HFFc6 (cell line): ENCODE results near the gene LGR6. TPM values are rescaled to one million over a fixed set of nuclear protein-coding genes. Genes with fewer than 3 reads are reported as not detected.

Experiments used
- DNase-seq: peaks from one replicate; pipeline ENCODE4 v3.0.0-alpha.2; 2018
- H3K27ac Mint-ChIP-seq: 2 replicates; pipeline ENCODE4 v1.8.0; 2020; ENCODE audit warnings: mild to moderate bottlenecking, mixed read lengths
- H3K27me3 Mint-ChIP-seq: 2 replicates; pipeline ENCODE4 v1.8.0; 2021; ENCODE audit warnings: mild to moderate bottlenecking, moderate library complexity, mixed read lengths; ENCODE audit not compliant: insufficient read depth
- H3K36me3 Mint-ChIP-seq: 2 replicates; pipeline ENCODE4 v1.8.0; 2021; ENCODE audit warnings: low read depth, mixed read lengths
- H3K4me1 Mint-ChIP-seq: 2 replicates; pipeline ENCODE4 v1.8.0; 2020; ENCODE audit warnings: low read depth, mixed read lengths
- H3K4me3 Mint-ChIP-seq: 2 replicates; pipeline ENCODE4 v1.8.0; 2020; ENCODE audit warnings: mild to moderate bottlenecking, moderate library complexity, mixed read lengths
- H3K9me3 Mint-ChIP-seq: 2 replicates; pipeline ENCODE4 v1.8.0; 2020; ENCODE audit warnings: mild to moderate bottlenecking, mixed read lengths
- total RNA-seq, 6 experiments: library from RNA; stranded (reverse); fragmentation: NEBNext Ultra II Directional; extraction: Animal tissue kit (Norgen Biotek cat#: 25700); gene quantifications; 2 replicates in 1 of 6; 3 replicates in 5 of 6; pipeline ENCODE4 v1.2.3, GENCODE V29; 2021
- TF ChIP-seq, protein P1 (sequence below): fragments of 200-600 bp; sonication (generic); IDR thresholded peaks from 2 replicates; pipeline ENCODE4 v1.5.0; 2021; ENCODE audit warnings: antibody characterized with exemption, mild to moderate bottlenecking

Gene LGR6
- total RNA-seq, 6 experiments from 2014 or later: not detected

GRCh38 chr1:202250982-202251381, 57.4 kb downstream of the LGR6 start:
- TF ChIP-seq, protein P1, sequence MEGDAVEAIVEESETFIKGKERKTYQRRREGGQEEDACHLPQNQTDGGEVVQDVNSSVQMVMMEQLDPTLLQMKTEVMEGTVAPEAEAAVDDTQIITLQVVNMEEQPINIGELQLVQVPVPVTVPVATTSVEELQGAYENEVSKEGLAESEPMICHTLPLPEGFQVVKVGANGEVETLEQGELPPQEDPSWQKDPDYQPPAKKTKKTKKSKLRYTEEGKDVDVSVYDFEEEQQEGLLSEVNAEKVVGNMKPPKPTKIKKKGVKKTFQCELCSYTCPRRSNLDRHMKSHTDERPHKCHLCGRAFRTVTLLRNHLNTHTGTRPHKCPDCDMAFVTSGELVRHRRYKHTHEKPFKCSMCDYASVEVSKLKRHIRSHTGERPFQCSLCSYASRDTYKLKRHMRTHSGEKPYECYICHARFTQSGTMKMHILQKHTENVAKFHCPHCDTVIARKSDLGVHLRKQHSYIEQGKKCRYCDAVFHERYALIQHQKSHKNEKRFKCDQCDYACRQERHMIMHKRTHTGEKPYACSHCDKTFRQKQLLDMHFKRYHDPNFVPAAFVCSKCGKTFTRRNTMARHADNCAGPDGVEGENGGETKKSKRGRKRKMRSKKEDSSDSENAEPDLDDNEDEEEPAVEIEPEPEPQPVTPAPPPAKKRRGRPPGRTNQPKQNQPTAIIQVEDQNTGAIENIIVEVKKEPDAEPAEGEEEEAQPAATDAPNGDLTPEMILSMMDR: no peak
- Mint-ChIP-seq H3K4me1 (peaks cover 17% of the 10 kb centered on the region), H3K27me3 (peaks cover 50% of the 10 kb centered on the region), H3K4me3 (no peak overlapping the region), H3K9me3 (no peaks in the 10 kb centered on the region), H3K27ac (no peak overlapping the region), H3K36me3 (no peaks in the 10 kb centered on the region)
- no peak for DNase-seq

- peaks cover 47% of the 10 kb centered on the region for H3K27me3 Mint-ChIP-seq
- no peaks in the 10 kb centered on the region for H3K36me3 Mint-ChIP-seq
- H3K4me1 Mint-ChIP-seq: peaks cover 17% of the 10 kb centered on the region
- no peaks in the 10 kb centered on the region for H3K9me3 Mint-ChIP-seq
- TF ChIP-seq, protein P1: no peak
- no peak overlapping the region for H3K27ac Mint-ChIP-seq
- no peak for DNase-seq
- no peak overlapping the region for H3K4me3 Mint-ChIP-seq
These were observed 58.0 kb downstream of the LGR6 start for GRCh38 chr1:202251424-202252256.

DNA sequence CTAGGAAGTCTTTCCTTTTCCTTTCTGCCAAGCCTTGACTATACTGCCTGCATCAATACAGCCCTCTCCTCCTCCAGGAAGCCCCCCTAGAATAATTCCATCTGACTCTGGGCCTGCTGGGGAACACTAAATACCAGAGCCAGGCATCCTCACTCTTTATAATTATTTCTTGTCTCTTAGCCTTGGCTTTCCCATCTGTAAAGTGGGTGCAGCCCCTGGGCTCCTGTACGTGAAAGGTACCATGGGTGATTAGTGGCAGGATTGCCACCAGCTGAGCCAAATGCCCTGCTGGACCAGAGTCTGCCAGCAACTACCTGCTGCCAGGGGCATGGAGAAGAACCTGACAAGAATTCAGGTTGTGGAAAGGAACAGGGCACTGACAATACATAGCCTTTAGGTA, 58.7 kb downstream of the LGR6 start:
- no peak for DNase-seq
- H3K27ac Mint-ChIP-seq: no peak overlapping the region
- TF ChIP-seq, protein P1: no peak
- H3K4me3 Mint-ChIP-seq: no peak overlapping the region
- no peaks in the 10 kb centered on the region for H3K36me3 Mint-ChIP-seq
- peaks cover 46% of the 10 kb centered on the region for H3K27me3 Mint-ChIP-seq
- H3K9me3 Mint-ChIP-seq: no peaks in the 10 kb centered on the region
- H3K4me1 Mint-ChIP-seq: peaks cover 17% of the 10 kb centered on the region

GRCh38 chr1:202254454-202255252, 61.1 kb downstream of the LGR6 start:
- Mint-ChIP-seq H3K4me3 (no peak overlapping the region), H3K27ac (no peak overlapping the region), H3K36me3 (no peaks in the 10 kb centered on the region), H3K4me1 (peaks cover 17% of the 10 kb centered on the region), H3K27me3 (peaks cover 29% of the 10 kb centered on the region), H3K9me3 (no peaks in the 10 kb centered on the region)
- TF ChIP-seq, protein P1: no peak
- no peak for DNase-seq

- peaks cover 34% of the 10 kb centered on the region for H3K27me3 Mint-ChIP-seq
- H3K4me3 Mint-ChIP-seq: no peak overlapping the region
- no peaks in the 10 kb centered on the region for H3K9me3 Mint-ChIP-seq
These were observed 61.7 kb downstream of the LGR6 start for GRCh38 chr1:202255343-202255742.

More at GRCh38 chr1:202255343-202255742, 61.7 kb downstream of the LGR6 start:
- DNase-seq: no peak
- Mint-ChIP-seq H3K4me1 (peaks cover 17% of the 10 kb centered on the region), H3K27ac (no peak overlapping the region), H3K36me3 (no peaks in the 10 kb centered on the region)
- TF ChIP-seq, protein P1: no peak
